HG03280 (cell line): Measurements from ENCODE around the gene PNMA8B.

Experiments
- ATAC-seq: cut with Tn5 transposase; IDR thresholded peaks from one replicate; pipeline ENCODE4 v1.9.1; 2021; ENCODE audit warnings: mild to moderate bottlenecking, moderate library complexity; ENCODE audit not compliant: unreplicated experiment

Gene PNMA8B

DNA sequence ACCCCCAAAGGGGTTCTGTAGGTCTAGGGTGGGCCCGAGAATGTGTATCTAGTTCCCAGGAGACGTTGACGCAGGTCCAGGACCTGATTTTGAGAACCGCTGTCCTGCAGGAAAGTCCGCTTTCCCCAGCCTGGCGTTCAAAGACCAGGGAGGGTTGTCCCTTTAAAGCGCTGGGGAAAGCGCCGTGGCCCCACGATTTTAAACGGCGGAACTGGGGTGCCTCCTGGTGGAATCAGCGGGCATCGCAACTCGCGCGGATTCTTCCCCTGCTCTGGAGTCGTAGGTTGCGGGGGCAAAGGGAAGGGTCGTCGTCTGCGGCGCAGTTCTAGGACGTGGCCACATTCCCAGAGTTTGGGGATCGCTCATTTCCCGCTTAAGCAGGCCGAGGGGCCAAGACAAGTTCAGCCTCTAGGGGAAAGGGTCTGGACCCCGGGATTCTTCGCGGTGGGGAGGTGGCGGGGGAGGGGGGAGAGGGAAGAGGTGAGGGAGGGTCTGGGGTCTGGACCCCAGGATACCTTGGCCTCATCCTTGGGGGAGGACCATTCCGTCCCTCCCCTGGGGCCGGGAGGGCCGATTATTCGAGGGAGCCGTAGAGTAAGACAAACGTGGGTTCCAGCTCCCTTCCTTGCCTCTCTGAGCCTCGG, 7.7 kb downstream of the PNMA8B start:
- no peak for ATAC-seq

GRCh38 chr19:46487178-46487801, 8.4 kb downstream of the PNMA8B start:
- no peak for ATAC-seq

- ATAC-seq, result no peak
Observed at GRCh38 chr19:46486358-46486757, 9.3 kb downstream of the PNMA8B start.

DNA sequence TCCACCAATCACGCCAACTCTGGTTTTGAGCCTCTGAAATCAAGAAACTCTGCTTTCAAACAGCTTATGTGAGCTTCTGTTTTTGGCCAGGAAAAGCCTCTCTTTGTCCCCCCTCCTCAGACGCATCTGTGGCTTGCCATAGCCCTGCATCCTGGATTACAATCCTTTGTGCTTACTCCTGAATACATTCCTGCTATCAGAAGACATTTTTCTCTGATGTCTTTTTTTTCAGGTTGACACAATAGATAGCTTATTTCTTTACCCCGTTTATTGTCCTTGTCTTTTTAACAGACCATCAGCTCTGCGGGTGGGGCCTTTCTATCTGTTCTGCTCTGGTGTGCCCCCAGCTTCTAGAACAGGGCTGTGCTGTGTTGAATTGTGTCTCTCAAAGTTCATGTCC, 11.0 kb downstream of the PNMA8B start:
- ATAC-seq, result no peak

GRCh38 chr19:46482631-46483030, 13.0 kb downstream of the PNMA8B start:
- ATAC-seq, result no peak

DNA sequence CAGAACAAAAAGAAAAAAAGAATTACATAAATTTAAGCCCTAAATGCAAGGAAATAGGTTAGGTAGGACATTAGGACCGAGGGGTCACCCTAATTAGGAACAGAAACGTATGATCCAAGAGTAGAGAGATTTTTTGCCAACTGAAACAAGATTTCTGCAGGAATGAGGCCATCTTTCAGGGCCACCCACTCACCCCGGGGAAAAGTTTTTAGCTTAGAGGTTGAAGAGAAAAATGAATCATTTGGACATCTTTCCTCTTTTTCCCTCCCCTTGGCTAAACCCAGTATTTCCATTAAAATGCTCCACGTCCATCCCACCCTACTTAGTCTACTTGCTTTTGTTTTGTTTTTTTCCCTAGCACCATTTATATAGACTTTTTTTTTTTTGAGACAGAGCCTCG, 13.7 kb downstream of the PNMA8B start:
- ATAC-seq, result no peak

- no peak for ATAC-seq
Observed at GRCh38 chr19:46481223-46481848, 14.3 kb downstream of the PNMA8B start.

DNA sequence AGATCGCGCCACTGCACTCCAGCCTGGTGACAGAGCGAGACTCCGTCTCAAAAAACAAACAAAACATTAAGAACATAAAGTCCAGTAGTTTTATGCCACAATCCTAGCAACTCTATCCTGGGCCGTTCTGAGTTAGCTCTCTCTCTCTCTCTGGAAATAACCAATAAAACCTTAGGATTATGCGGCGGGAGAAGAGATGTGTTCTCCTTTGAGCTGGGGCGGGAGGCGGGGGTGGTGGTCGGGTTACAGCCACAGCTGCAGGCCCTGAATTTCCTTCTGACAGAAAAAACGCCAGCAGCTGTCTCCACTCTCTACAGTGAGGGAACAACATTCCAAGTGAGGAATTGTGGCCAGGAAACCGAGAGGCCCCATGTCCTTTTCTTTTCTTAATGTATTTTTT, 15.3 kb downstream of the PNMA8B start:
- ATAC-seq, result no peak

DNA sequence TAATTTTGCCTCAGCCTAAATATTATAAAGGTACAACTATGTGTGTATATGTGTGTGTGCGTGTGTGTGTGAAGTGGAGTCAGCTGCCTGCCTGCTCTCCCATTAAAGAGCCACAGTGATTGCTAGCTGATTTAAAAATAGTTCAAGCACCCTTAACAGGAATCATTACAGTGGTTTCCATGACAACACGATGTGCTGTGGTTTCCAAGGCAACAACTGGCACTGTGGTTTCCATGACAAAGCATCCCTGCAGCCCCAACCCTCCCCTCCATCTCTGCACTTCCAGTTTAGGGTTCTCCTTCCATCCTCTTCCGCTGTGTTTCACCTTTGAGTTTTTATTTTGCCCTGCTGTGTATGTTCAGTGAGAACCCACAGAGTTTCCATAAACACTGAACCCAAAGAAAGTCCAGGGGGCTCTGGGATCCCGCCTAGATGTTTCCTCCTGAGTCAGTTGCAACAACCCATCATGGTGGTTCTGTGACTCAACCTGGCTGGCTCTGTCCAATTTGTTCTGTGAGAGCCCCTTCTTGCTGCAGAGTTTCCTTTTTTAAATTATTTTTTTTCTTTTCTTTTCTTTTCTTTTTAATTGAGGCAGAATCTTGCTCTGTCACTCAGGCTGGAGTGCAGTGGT, 17.2 kb downstream of the PNMA8B start:
- no peak for ATAC-seq

DNA sequence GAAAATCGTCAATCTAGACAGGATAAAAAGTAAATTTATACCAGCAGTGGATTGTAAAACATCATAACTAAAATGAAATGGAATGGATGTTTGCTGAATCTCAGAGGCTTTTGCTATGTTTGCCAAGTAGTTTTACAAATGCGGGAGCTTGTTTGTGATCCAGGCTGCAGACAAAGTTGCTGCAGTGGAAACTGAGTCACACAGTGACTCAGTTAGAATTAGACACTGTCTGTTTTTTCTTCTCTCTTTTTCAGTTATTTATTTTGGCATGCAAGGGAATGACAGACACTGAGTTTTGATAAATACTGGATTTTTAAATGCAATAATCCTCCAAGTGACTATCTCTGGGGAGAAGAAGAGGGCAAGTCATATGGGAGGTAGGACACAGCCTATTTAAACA, 19.7 kb downstream of the PNMA8B start:
- ATAC-seq, result no peak

DNA sequence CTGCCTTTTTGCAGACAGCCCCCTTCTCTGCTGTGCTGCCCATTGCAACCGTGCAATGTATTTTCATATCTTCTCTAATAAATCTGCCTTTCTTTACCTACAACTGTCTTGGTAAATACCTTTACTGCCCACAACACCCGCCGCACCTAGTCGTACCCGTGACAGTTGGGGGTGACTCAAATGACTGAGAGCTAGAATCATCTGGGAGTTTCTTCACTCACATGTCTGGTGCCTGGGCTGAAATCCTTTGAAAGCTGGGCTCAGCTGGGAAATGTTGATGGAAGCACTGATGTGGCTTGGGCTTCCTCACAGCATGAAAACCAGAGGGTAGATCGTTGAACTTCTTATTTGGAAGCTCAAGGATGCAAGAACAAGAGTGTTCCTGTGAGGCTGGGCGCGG, 21.5 kb downstream of the PNMA8B start:
- no peak for ATAC-seq

- no peak for ATAC-seq
Observed at GRCh38 chr19:46472592-46472991, 23.1 kb downstream of the PNMA8B start.

DNA sequence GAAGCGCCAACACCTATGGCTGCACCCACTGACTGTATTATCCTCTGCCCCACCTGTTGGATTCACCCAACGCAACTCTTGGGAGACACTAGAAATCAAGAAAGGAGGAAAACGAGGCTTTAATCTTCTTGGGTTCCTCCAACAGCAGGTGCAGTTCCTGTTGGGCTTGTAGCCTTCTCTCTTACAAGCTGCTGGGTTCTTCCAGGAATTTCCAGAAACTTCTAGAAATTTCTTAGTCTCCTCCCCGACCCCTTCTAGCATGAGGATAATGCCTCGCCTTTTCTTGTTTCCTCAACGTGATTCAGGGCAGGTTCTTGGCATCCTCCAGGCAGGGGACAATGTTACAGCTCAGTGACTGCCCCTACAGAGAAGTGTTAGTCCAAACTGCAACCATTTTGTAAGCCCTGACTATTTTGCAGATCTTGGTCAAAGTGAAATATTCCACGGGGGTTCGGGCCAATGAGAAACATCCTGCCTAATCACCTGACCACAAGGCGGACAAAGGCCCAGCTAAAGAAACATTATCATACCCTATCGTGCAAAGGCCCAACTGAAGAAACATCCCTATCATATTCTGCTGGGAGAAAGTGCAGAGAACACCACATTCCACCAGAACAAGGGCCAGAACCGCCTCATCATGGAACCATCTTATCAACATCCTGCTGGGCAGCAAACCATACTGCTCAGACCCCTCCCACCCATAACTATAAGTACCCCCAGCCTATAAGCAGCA, 23.7 kb downstream of the PNMA8B start:
- no peak for ATAC-seq

- ATAC-seq, result no peak
Observed at GRCh38 chr19:46471116-46471733, 24.4 kb downstream of the PNMA8B start, which contains the start of gene PNMA8A. TSS of gene PNMA8A (minus strand) at chr19:46471563. CDS start at chr19:46471035, 528 bp downstream.

DNA sequence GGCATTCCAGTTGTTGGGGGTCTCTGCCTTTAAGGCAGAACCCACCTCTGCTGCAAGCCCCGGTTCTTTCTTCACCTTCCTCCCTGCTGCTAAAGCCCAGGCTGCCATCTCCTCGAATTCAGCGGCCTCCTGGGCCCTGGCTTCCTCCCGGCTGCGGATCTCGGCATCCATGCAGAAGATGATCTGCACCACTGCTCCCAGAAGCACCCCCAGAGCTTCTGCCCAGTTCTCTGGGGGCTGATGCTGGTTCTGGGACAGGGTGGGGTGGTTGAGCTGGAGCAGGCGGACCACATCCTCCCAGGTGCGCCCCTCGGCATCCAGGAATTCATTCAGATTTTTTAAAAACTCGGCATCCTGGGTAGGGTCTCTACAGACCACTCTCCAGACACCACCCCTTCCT, 25.3 kb downstream of the PNMA8B start:
- ATAC-seq, result no peak

- no peak for ATAC-seq
Observed at GRCh38 chr19:46469541-46470185, 26.0 kb downstream of the PNMA8B start.

DNA sequence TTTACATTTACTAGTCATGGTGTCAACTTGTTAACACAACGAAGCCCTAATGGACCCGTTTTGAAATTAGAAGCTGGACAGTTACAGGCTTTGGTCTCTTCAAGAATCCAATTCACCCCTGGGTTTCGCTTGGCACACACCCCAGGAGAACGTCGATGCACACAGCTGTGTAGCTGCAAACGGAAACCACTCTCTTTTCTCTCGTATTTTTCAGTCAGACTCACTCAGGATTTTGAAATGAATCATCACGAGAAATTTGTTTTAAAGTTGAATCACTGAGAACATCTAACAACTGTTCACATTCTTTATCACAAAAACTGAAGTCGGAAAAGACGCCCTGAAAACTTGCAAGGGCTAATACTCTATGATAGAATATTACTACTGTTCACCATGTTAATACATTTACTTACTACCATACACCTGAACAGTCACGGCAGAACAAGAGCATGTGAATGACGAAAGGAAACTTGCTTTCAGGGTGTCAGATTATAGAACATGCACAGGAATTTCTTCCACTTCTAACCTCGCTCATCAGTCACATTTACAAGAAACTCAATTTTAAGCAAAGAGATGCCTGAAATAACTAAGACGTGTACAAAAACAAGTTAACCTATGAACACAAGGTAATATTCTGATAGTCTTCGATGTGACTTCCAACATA, 29.0 kb downstream of the PNMA8B start:
- ATAC-seq, result no peak

DNA sequence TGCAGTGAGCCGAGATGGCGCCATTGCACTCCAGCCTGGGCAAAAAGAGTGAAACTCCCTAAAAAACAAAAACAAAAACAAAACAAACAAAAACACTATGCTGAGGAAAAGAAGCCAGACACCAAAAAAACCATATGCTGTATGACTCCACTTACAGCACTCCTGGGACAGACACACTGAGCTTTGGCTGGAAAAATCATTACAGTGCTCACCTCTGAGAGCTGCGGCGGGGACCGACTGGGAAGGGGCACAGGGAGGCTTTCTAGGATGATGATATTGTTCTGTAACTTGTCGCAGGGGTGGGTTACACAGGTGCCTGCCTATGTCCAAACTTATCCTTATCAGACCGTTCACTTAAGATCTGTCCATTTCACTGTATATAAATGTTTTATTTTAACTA, 32.2 kb downstream of the PNMA8B start:
- no peak for ATAC-seq

DNA sequence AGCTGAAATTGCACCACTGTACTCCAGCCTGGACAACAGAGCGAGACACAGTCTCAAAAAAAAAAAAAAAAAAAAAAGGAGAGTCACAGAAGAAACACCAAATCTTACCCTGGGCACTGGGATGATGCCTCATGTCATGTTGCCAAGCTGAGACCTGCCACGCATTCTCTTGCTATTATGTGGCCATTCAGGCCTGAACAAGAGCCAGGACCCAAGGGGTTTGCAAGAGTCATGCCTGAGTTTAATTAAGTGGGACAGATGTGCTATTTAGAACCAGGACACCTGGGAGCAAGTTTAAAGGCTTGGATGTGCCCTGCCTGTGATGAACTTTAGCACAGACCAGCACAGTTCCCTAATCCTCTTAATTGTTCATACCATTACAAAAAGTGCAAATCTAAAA, 34.1 kb downstream of the PNMA8B start:
- ATAC-seq, result no peak

GRCh38 chr19:46460981-46461380, 34.7 kb downstream of the PNMA8B start:
- ATAC-seq, result no peak
